Esophagus squamous epithelium (tissue), 4 donors: ENCODE data around the gene KIAA1586.

ENCODE experiments used
- POLR2A ChIP-seq, 4 donors: fragments of 450-650 bp; IDR thresholded peaks; one replicate each; pipeline ENCODE4 v1.6.1; 2017; ENCODE audit warnings: antibody characterized with exemption in 4 of 4, mild to moderate bottlenecking in 4 of 4, moderate library complexity in 3 of 4
- TF ChIP-seq, protein P1 (sequence below), 6 experiments: fragments of 450-650 bp in 4 of 6; fragments of 200-600 bp in 2 of 6; sonication (generic) in 2 of 6; IDR thresholded peaks; one replicate each; pipeline ENCODE4 v1.5.1; 2016 to 2019; ENCODE audit warnings: antibody characterized with exemption in 6 of 6, mild to moderate bottlenecking in 4 of 6, moderate library complexity in 4 of 6

DNA sequence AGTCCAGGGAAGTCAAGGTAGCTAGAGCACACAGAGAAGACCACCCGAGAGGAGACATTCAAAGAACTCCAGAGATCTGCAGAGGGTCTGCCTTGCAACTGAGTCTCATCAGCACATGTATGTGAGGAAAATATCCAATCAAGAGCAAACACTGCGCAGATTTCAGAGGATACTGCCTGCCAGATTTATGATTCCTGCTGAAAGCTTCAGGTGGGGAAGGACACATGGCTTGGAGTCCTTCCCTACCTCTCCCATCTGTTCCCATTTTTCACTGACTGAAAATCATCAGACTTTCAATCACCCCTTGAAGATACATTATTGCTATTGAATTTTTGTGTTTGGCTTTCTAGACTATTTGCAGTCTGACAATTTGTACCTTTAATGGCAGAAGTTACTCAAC lies 7.6 kb upstream of the KIAA1586 start:
- TF ChIP-seq, protein P1, sequence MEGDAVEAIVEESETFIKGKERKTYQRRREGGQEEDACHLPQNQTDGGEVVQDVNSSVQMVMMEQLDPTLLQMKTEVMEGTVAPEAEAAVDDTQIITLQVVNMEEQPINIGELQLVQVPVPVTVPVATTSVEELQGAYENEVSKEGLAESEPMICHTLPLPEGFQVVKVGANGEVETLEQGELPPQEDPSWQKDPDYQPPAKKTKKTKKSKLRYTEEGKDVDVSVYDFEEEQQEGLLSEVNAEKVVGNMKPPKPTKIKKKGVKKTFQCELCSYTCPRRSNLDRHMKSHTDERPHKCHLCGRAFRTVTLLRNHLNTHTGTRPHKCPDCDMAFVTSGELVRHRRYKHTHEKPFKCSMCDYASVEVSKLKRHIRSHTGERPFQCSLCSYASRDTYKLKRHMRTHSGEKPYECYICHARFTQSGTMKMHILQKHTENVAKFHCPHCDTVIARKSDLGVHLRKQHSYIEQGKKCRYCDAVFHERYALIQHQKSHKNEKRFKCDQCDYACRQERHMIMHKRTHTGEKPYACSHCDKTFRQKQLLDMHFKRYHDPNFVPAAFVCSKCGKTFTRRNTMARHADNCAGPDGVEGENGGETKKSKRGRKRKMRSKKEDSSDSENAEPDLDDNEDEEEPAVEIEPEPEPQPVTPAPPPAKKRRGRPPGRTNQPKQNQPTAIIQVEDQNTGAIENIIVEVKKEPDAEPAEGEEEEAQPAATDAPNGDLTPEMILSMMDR (IDR thresholded peaks at IDR 0.05), result no peak
- no peak for TF ChIP-seq POLR2A (IDR thresholded peaks at IDR 0.05)
